HG02943 (cell line): ENCODE data around the gene CEP120.

ENCODE experiments used
- ATAC-seq: cut with Tn5 transposase; IDR thresholded peaks from one replicate; pipeline ENCODE4 v1.9.1; 2021; ENCODE audit warnings: mild to moderate bottlenecking, low read depth, moderate library complexity; ENCODE audit not compliant: unreplicated experiment

The CEP120 gene

DNA sequence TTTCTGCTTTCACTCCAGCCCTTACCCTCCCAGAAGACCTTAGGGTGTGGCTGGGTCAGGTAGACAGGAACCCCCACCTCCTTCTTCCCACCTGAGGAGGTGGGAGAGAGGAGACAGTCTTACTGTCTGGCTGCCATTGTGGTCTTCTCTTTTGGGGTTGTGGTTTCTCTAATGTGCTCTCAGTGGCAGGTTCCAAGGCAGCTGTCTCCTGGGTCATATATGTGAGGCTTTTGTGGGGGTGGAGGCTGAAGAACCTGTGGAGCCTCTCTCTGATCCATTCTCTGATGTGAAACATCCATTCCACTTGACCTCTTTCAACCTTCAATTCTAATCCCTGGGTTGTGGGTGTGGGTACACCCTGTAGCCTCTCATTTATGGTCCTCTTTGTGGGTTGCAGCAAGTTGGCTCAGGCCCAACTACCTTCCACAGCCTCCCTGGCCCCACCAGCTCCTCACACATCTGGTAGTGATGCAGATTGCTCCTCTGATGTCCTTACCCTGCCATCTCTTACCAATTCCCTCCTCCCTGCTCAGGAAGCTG lies 118.4 kb downstream of the CEP120 start:
- ATAC-seq = no peak

DNA sequence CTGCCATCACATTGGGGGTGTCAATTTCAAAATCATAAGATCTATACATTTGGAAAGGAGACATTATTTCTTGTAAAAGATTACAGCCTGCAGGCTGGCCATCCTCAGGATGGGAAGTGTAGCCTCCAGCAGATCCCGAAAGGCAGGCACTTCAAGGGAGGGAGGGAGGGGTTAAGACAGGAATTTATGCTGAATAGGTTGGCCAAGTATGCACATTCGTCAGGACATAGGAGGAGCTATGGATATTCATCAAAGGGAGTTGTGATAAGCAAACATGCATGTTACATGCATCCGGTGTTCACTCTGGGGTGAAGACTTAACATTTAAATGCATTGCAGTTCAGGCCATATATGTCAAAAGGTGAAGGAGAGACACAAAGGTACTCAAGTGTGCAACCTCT lies 119.4 kb downstream of the CEP120 start:
- no peak for ATAC-seq

DNA sequence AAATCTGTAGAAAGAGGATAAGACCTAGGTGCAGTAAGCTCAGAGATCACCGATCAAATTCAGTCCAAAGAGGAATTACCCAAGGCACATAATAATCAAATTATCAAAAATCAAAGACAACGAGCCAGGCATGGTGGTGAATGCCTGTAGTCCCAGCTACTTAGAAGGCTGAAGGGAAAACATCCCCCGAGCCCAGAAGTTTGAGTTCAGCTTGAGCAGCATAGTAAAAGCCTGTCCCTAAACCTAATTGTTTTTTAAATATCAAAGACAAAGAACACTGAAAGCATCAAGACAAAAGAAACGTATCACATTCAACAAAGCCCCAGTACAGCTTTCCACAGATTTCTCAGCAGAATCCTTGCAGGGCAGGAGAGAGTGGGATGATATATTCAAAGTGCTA lies 122.9 kb downstream of the CEP120 start:
- ATAC-seq = no peak

DNA sequence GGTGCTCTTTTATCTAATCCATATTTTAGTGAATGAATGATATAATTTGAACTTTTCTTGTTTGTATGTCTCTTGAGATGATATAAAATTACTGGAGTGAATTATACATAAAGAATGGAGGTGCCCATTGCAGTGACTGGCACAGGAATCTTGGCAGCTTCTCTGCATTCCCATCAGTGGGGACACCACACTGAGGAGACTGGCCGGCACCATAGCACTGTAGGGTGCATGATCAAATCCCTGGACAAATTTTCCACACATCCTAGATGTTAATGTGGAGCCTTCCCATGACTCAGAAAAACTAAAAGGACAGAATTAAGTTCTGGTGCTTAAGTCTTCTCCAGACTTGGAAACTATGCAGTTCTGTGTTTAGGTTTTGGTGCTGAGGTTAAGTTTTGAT lies 124.1 kb downstream of the CEP120 start:
- no peak for ATAC-seq

DNA sequence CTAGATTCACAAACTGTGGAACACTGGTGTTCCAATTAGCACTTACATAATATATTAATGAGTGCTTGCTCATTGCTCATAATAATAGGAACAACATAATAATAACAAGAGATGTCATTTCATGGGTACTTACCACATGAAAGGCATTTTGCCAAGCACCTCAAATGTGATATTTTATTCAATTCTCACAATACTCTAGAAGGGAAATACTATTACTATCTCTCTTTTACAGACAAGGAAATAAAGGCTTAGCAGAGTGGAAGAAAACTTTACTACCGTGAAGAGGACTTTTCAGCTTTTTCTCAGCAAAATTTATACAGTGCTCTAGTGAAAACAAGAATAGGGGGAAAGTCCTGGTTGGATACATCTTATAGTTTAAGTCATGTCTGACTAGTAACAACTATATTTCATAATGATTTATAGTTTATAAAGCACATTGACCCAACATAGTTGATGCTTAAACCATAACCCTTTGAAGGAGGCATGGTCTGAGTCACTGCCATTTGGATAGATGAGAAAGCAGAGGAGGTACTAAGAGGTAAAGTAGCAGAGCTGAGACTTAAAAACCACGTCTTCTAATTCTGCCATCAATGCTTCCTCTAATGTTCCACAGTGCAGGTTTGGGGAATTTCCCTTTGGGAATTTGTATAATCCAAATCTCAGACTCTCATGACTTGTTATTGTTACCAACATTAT lies 124.7 kb downstream of the CEP120 start:
- ATAC-seq = no peak

DNA sequence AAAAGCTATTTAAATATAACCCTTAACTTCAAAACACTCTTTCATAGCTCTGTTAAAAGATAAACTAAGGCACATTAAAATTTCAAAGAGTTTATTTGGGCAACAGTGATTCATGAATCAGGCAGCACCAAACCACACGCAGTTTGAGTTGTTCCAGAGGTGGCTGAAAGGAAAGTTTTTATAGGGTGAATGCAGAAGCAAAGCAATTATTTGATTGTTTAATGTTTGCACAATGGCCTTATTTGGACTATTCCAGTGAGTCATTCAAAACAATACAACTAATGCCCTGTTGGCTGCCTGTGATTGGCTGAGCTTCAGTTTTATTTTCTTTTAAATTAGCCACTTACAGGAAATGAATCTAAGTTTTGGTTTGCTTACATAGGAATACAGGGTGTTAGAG lies 125.3 kb downstream of the CEP120 start:
- no peak for ATAC-seq

DNA sequence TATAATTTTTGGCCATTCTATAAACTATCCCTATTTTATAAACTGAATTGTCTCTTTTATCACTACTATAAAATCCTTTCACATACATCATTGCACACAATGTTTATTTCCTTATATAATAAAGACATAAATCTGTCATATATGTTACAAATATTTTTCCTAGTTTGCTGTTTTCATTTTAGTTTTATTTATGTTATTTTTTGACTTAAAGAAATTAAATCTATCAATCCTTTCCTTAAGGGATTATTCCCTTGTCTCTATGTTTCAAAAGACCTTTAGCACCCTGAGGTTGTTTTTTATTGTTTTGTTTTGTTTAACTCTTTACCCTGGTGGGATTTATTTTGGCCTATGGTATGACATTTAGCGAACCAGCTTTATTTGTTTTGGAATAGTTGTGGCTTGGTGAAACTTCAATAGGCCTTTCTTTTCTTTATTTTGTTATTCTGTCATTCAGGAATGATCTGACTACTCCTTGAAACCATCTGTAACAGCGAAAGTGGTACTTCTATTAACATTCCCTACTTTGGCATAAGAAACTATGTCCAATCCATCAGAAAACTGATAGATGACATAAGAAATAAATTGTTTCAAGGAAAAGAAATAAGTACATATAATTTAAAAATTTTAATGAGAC lies 125.9 kb downstream of the CEP120 start:
- no peak for ATAC-seq
